Gastrocnemius medialis (tissue), 4 donors: ENCODE results near the gene WFDC10A.

Experiments used
- CTCF ChIP-seq, 5 experiments: fragments of 450-650 bp in 3 of 5; fragments of 200-600 bp in 2 of 5; sonication (generic) in 2 of 5; IDR thresholded peaks in 4 of 5; conservative IDR thresholded peaks in 1 of 5; 1 replicate in 4 of 5; 2 replicates in 1 of 5; pipeline ENCODE4 v1.5.1; 2016 to 2019; ENCODE audit warnings: antibody characterized with exemption in 5 of 5, mild to moderate bottlenecking in 3 of 5, moderate library complexity in 3 of 5
- POLR2A ChIP-seq, 2 donors: fragments of 450-650 bp; IDR thresholded peaks; one replicate each; pipeline ENCODE4 v1.6.1; 2017; ENCODE audit warnings: antibody characterized with exemption in 2 of 2, mild to moderate bottlenecking in 2 of 2, moderate library complexity in 2 of 2

DNA sequence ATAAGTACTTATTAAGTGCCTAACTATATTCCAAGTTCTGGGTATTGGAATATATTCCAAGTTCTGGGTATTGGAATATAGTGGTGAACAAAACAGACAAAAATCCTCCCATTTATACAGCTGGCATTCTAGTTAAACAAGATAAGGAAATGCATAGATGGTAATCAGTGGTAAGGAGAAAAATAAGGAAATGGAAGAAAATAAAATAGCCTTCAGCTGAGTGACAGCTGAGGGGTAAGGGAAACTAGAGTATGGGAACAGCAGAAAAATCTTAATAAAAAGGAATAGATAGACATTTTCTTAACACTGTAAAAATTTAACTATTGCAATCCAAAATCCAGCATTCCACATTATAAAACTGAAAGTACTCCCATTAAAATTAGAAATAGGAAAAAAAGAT is 17.2 kb upstream of the WFDC10A start:
- TF ChIP-seq POLR2A (IDR thresholded peaks at IDR 0.05) (no peak), CTCF (IDR thresholded peaks at IDR 0.05 in 4 of 5, conservative IDR thresholded peaks at IDR 0.05 in 1 of 5) (no peak)
